Neural cell (in vitro differentiated cells): Measurements from ENCODE around the gene PRG3. TPM values are rescaled to one million over a fixed set of nuclear protein-coding genes. Genes with fewer than 3 reads are reported as not detected.

Source experiments
- H2AFZ ChIP-seq: fragments of 200-600, 300-800 bp; sonication (generic), shearing (Covaris generic); 2 replicates; pipeline ENCODE4 v1.6.0; 2014; ENCODE audit warnings: low read depth, mild to moderate bottlenecking, antibody characterized with exemption, low read length, moderate library complexity
- H3F3A ChIP-seq: fragments of 200-600 bp; shearing (Covaris generic); 2 replicates; pipeline ENCODE4 v1.6.1; 2016; ENCODE audit warnings: mild to moderate bottlenecking, moderate library complexity, mixed read lengths, antibody characterized with exemption, low read length; ENCODE audit not compliant: insufficient read depth, poor library complexity, severe bottlenecking
- H3K27ac ChIP-seq: fragments of 200-600, 300-800 bp; sonication (generic), shearing (Covaris generic); 2 replicates; pipeline ENCODE4 v1.5.1; 2014; ENCODE audit warnings: mild to moderate bottlenecking, low read length, moderate library complexity
- H3K27me3 ChIP-seq: fragments of 300-800, 200-600 bp; sonication (generic), shearing (Covaris generic); 2 replicates; pipeline ENCODE4 v1.6.0; 2014; ENCODE audit warnings: mild to moderate bottlenecking, low read depth, low read length, moderate library complexity; ENCODE audit not compliant: insufficient read depth
- H3K36me3 ChIP-seq: fragments of 300-800, 200-600 bp; sonication (generic), shearing (Covaris generic); 2 replicates; pipeline ENCODE4 v1.5.1; 2014; ENCODE audit warnings: mild to moderate bottlenecking, antibody characterized with exemption, low read length, moderate library complexity; ENCODE audit not compliant: insufficient read depth
- H3K4me2 ChIP-seq: fragments of 300-800, 200-600 bp; sonication (generic), shearing (Covaris generic); 2 replicates; pipeline ENCODE4 v1.6.0; 2014; ENCODE audit warnings: mild to moderate bottlenecking, low read length
- H3K4me3 ChIP-seq: fragments of 300-800, 200-600 bp; sonication (generic), shearing (Covaris generic); 2 replicates; pipeline ENCODE4 v1.5.1; 2014; ENCODE audit warnings: mild to moderate bottlenecking, low read length, moderate library complexity
- H3K79me2 ChIP-seq: fragments of 200-600 bp; shearing (Covaris generic); replicated peaks from 2 replicates; pipeline ENCODE4 v1.6.0; 2014; ENCODE audit warnings: mild to moderate bottlenecking, low read length, moderate library complexity; ENCODE audit not compliant: insufficient read depth
- H3K9ac ChIP-seq: fragments of 300-800, 200-600 bp; sonication (generic), shearing (Covaris generic); 2 replicates; pipeline ENCODE4 v1.6.1; 2016; ENCODE audit warnings: mild to moderate bottlenecking, low read length, mixed read lengths
- H3K9me2 ChIP-seq: fragments of 200-600 bp; shearing (Covaris generic); 2 replicates; pipeline ENCODE4 v1.6.1; 2016; ENCODE audit warnings: mild to moderate bottlenecking, low read length, mixed read lengths; ENCODE audit not compliant: insufficient read depth
- H3K9me3 ChIP-seq: fragments of 200-600, 300-800 bp; sonication (generic), shearing (Covaris generic); 2 replicates; pipeline ENCODE4 v1.6.1; 2016; ENCODE audit warnings: mild to moderate bottlenecking, mixed run types, low read length, moderate library complexity, mixed read lengths
- H4K20me1 ChIP-seq: fragments of 200-600 bp; shearing (Covaris generic); 2 replicates; pipeline ENCODE4 v1.6.1; 2016; ENCODE audit warnings: mild to moderate bottlenecking, mixed run types; ENCODE audit not compliant: insufficient read depth
- CTCF ChIP-seq: fragments of 450-650 bp; IDR thresholded peaks from 2 replicates; pipeline ENCODE4 v1.5.1; 2014; ENCODE audit warnings: antibody characterized with exemption, mild to moderate bottlenecking, moderate library complexity; ENCODE audit not compliant: poor library complexity, severe bottlenecking
- EP300 ChIP-seq: fragments of 450-650 bp; conservative IDR thresholded peaks from 2 replicates; pipeline ENCODE4 v1.6.1; 2014; ENCODE audit warnings: antibody characterized with exemption, mild to moderate bottlenecking, moderate library complexity; ENCODE audit not compliant: poor library complexity, severe bottlenecking
- EZH2 ChIP-seq: fragments of 200-600, 300-800 bp; shearing (Covaris generic), sonication (generic); IDR thresholded peaks from 2 replicates; pipeline ENCODE4 v1.6.1; 2014; ENCODE audit warnings: antibody characterized with exemption, low read length, borderline replicate concordance, mild to moderate bottlenecking; ENCODE audit not compliant: insufficient read depth, poor library complexity, severe bottlenecking
- MXI1 ChIP-seq: fragments of 450-650 bp; conservative IDR thresholded peaks from 2 replicates; pipeline ENCODE4 v1.6.1; 2014; ENCODE audit warnings: antibody characterized with exemption, mild to moderate bottlenecking; ENCODE audit not compliant: poor library complexity, severe bottlenecking
- POLR2AphosphoS5 ChIP-seq: IDR thresholded peaks from 2 replicates; pipeline ENCODE4 v1.6.1; 2012
- RAD21 ChIP-seq: fragments of 450-650 bp; conservative IDR thresholded peaks from 2 replicates; pipeline ENCODE4 v1.6.1; 2014; ENCODE audit warnings: antibody characterized with exemption, mild to moderate bottlenecking, moderate library complexity
- SMC3 ChIP-seq: fragments of 450-650 bp; conservative IDR thresholded peaks from 2 replicates; pipeline ENCODE4 v1.6.1; 2014; ENCODE audit warnings: antibody characterized with exemption, mild to moderate bottlenecking, moderate library complexity; ENCODE audit not compliant: poor library complexity
- TAF1 ChIP-seq: IDR thresholded peaks from 2 replicates; pipeline ENCODE4 v1.6.1; 2012; ENCODE audit warnings: low read depth
- polyA plus RNA-seq: library from polyadenylated mRNA; depleted of rRNA; stranded (reverse); fragments of >200 nt; gene quantifications from 2 replicates; pipeline ENCODE4 v1.2.3, GENCODE V29; 2014
- TF ChIP-seq, protein P1 (sequence below): IDR thresholded peaks from 2 replicates; pipeline ENCODE4 v1.6.1; 2012; ENCODE audit warnings: borderline replicate concordance

The PRG3 gene
- polyA plus RNA-seq, 1 donor from 2014 or later: not detected

GRCh38 chr11:57364851-57365660 lies 15.9 kb downstream of the PRG3 start:
- no peak overlapping the region for H3K4me3 ChIP-seq
- no peak overlapping the region for H2AFZ ChIP-seq
- H3K9me2 ChIP-seq: no peaks in the 10 kb centered on the region
- H3F3A ChIP-seq: no peaks in the 10 kb centered on the region
- H3K9me3 ChIP-seq: no peaks in the 10 kb centered on the region
- no peak overlapping the region for H3K27ac ChIP-seq
- TF ChIP-seq TAF1 (no peak), POLR2AphosphoS5 (no peak), EZH2 (no peak), CTCF (no peak), EP300 (no peak), MXI1 (no peak), RAD21 (no peak), SMC3 (no peak)
- TF ChIP-seq, protein P1, sequence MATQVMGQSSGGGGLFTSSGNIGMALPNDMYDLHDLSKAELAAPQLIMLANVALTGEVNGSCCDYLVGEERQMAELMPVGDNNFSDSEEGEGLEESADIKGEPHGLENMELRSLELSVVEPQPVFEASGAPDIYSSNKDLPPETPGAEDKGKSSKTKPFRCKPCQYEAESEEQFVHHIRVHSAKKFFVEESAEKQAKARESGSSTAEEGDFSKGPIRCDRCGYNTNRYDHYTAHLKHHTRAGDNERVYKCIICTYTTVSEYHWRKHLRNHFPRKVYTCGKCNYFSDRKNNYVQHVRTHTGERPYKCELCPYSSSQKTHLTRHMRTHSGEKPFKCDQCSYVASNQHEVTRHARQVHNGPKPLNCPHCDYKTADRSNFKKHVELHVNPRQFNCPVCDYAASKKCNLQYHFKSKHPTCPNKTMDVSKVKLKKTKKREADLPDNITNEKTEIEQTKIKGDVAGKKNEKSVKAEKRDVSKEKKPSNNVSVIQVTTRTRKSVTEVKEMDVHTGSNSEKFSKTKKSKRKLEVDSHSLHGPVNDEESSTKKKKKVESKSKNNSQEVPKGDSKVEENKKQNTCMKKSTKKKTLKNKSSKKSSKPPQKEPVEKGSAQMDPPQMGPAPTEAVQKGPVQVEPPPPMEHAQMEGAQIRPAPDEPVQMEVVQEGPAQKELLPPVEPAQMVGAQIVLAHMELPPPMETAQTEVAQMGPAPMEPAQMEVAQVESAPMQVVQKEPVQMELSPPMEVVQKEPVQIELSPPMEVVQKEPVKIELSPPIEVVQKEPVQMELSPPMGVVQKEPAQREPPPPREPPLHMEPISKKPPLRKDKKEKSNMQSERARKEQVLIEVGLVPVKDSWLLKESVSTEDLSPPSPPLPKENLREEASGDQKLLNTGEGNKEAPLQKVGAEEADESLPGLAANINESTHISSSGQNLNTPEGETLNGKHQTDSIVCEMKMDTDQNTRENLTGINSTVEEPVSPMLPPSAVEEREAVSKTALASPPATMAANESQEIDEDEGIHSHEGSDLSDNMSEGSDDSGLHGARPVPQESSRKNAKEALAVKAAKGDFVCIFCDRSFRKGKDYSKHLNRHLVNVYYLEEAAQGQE: no peak
- H3K9ac ChIP-seq: no peak overlapping the region
- H3K4me2 ChIP-seq: no peak overlapping the region
- H3K36me3 ChIP-seq: no peaks in the 10 kb centered on the region
- H3K27me3 ChIP-seq: no peaks in the 10 kb centered on the region
- no peaks in the 10 kb centered on the region for H3K79me2 ChIP-seq
- no peaks in the 10 kb centered on the region for H4K20me1 ChIP-seq

GRCh38 chr11:57363131-57364080 lies 17.5 kb downstream of the PRG3 start:
- Histone ChIP-seq H2AFZ (no peak overlapping the region), H3K9ac (no peak overlapping the region), H3K4me3 (no peak overlapping the region), H4K20me1 (no peaks in the 10 kb centered on the region), H3K27ac (no peak overlapping the region), H3F3A (no peaks in the 10 kb centered on the region), H3K27me3 (no peaks in the 10 kb centered on the region), H3K36me3 (no peaks in the 10 kb centered on the region), H3K9me3 (no peaks in the 10 kb centered on the region), H3K79me2 (no peaks in the 10 kb centered on the region), H3K4me2 (no peak overlapping the region), H3K9me2 (no peaks in the 10 kb centered on the region)
- TF ChIP-seq CTCF: no peak
- no peak for TF ChIP-seq POLR2AphosphoS5
- no peak for TF ChIP-seq TAF1
- no peak for TF ChIP-seq MXI1
- no peak for TF ChIP-seq EZH2
